ENCODE results near the gene CCZ1B.
"Not testable (repeated sequence)": the region's sequence is repeated elsewhere in the genome, so short reads cannot be mapped to it uniquely, and the experiment has no call there.

DNA sequence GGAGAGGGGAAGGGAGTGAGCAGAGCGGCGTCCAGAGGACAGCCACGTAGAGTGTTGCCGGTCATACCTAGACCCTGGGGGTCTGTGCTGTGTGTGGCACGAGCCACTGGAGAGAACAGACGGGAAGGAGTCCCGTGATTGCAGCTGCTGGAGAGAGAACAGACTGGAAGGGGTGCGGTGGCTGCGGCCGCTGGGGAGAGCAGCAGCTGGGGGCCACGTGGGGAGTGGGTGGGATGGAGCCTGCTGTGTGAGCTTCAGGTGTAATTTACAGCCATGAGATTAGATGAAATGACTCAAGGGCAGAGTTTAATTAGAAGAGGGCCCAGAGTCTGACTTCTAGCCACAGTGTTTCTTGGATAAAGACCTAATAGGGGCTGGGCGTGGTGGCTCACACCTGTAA lies 76.7 kb downstream of the CCZ1B start:
- TF ChIP-seq, protein P1, sequence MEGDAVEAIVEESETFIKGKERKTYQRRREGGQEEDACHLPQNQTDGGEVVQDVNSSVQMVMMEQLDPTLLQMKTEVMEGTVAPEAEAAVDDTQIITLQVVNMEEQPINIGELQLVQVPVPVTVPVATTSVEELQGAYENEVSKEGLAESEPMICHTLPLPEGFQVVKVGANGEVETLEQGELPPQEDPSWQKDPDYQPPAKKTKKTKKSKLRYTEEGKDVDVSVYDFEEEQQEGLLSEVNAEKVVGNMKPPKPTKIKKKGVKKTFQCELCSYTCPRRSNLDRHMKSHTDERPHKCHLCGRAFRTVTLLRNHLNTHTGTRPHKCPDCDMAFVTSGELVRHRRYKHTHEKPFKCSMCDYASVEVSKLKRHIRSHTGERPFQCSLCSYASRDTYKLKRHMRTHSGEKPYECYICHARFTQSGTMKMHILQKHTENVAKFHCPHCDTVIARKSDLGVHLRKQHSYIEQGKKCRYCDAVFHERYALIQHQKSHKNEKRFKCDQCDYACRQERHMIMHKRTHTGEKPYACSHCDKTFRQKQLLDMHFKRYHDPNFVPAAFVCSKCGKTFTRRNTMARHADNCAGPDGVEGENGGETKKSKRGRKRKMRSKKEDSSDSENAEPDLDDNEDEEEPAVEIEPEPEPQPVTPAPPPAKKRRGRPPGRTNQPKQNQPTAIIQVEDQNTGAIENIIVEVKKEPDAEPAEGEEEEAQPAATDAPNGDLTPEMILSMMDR (IDR thresholded peaks at IDR 0.05): not testable (repeated sequence)
- not testable (repeated sequence) for TF ChIP-seq ELK1 (IDR thresholded peaks at IDR 0.05; ENCODE audit: low read depth, low read length); RFX5 (IDR thresholded peaks at IDR 0.05); SMC3 (IDR thresholded peaks at IDR 0.05); ZNF302 (CRISPR knock-in tag; IDR thresholded peaks at IDR 0.05); HDAC2 (IDR thresholded peaks at IDR 0.05); POLR2A (IDR thresholded peaks at IDR 0.05; ENCODE audit: low read length); ZFP36 (IDR thresholded peaks at IDR 0.05; ENCODE audit: borderline replicate concordance, partially characterized antibody); HOXA7 (CRISPR knock-in tag; IDR thresholded peaks at IDR 0.05)
- TF ChIP-seq, protein P2, sequence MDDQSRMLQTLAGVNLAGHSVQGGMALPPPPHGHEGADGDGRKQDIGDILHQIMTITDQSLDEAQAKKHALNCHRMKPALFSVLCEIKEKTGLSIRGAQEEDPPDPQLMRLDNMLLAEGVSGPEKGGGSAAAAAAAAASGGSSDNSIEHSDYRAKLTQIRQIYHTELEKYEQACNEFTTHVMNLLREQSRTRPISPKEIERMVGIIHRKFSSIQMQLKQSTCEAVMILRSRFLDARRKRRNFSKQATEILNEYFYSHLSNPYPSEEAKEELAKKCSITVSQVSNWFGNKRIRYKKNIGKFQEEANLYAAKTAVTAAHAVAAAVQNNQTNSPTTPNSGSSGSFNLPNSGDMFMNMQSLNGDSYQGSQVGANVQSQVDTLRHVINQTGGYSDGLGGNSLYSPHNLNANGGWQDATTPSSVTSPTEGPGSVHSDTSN (IDR thresholded peaks at IDR 0.05): not testable (repeated sequence)
